NCI-H748 treated with DMSO at 0.1 percent for 48 hours (cell line): ENCODE results near the gene MPPED2.

Experiments used
- DNase-seq: peaks from one replicate; lab custom pipeline; 2025; lab: John Stamatoyannopoulos, UW

MPPED2 gene

GRCh38 chr11:30360741-30361140 is 225.4 kb downstream of the MPPED2 start:
- DNase-seq = no peak
